ENCODE data around the gene ELAVL3. TPM values are rescaled to one million over a fixed set of nuclear protein-coding genes. Genes with fewer than 3 reads are reported as not detected.

The ELAVL3 gene
- total and polyA plus RNA-seq, 2 donors (not counting 3 experiments of a cell fraction or from before 2014, with no cell fraction given), result not detected

DNA sequence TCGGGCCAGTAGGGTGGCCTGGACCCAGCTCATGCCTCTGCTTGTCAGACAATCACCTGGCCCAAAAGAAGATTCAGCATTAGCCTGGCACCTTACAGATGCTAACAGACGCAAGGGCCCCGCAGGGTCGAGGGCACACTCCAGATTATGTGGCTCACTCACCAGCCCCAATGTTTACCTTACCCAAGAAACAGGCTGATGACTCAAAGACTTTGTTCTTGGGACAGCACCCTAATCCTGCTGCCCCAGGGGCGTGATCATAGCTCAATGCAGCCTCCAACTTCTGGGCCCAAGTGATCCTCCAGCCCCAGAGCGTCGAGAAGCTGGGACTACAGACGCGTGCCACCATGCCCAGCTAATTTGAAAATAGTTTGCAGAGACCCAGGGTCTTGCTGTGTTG is 38.3 kb upstream of the ELAVL3 start:
- no peak overlapping the region for H3K9ac ChIP-seq (replicated peaks; ENCODE audit: extremely low read depth, insufficient read depth, low read length)
- FAIRE-seq (no peak), DNase-seq (ENCODE audit: low read depth, low spot score) (no peak)
- H3K9me3 ChIP-seq (replicated peaks; ENCODE audit: control insufficient read depth, insufficient read depth, low read length), result no peaks in the 10 kb centered on the region
- H4K20me1 ChIP-seq (replicated peaks; ENCODE audit: control insufficient read depth, extremely low read depth, insufficient read depth, low read length), result no peaks in the 10 kb centered on the region
- no peaks in the 10 kb centered on the region for H3K79me2 ChIP-seq (ENCODE audit: control insufficient read depth, insufficient read depth, low read length)
- H3K4me2 ChIP-seq (ENCODE audit: insufficient read depth, low read length), result no peak overlapping the region
- BruUV-seq (replicated peaks), result no TSS peak
- H3K27ac ChIP-seq (ENCODE audit: insufficient read depth, low read depth, low read length), result no peak overlapping the region
- H3K4me1 ChIP-seq (ENCODE audit: control insufficient read depth, extremely low read depth, insufficient read depth, low read length), result no peaks in the 10 kb centered on the region
- H3K27me3 ChIP-seq (ENCODE audit: control insufficient read depth in 2 of 2, insufficient read depth in 2 of 2, low read length in 2 of 2), result no peaks in the 10 kb centered on the region
- TF ChIP-seq POLR2AphosphoS5 (IDR thresholded peaks at IDR 0.05; ENCODE audit: insufficient read depth, low read depth, low read length) (no peak), EZH2 (IDR thresholded peaks at IDR 0.05; ENCODE audit: borderline replicate concordance, low read depth, low read length, severe bottlenecking) (no peak), FOS (IDR thresholded peaks at IDR 0.05; ENCODE audit: borderline replicate concordance, insufficient read depth, low read length) (no peak), GATA2 (IDR thresholded peaks at IDR 0.05; ENCODE audit: insufficient read depth, insufficient read length, low read depth, low read length) (no peak), CTCF (IDR thresholded peaks at IDR 0.05; ENCODE audit: extremely low read depth in 1 of 2, insufficient read depth in 1 of 2, low read depth in 1 of 2, low read length in 2 of 2) (no peak), JUN (IDR thresholded peaks at IDR 0.05; ENCODE audit: borderline replicate concordance, insufficient read depth, insufficient read length, low read depth) (no peak), MYC (IDR thresholded peaks at IDR 0.05; ENCODE audit: low read depth, low read length) (no peak), POLR2A (IDR thresholded peaks at IDR 0.05; ENCODE audit: low read depth, low read length) (no peak)
- TF ChIP-seq, protein P1, sequence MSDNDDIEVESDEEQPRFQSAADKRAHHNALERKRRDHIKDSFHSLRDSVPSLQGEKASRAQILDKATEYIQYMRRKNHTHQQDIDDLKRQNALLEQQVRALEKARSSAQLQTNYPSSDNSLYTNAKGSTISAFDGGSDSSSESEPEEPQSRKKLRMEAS (IDR thresholded peaks at IDR 0.05; ENCODE audit: insufficient read depth, insufficient read length), result no peak
- no peak overlapping the region for H3K4me3 ChIP-seq (replicated peaks in 1 of 3; ENCODE audit: insufficient read depth in 1 of 3, low read depth in 1 of 3, low read length in 3 of 3)
- CTCF ChIA-PET, result no interaction called here
- no peaks in the 10 kb centered on the region for H3K36me3 ChIP-seq (ENCODE audit: control insufficient read depth in 2 of 2, extremely low read depth in 1 of 2, insufficient read depth in 2 of 2, low read length in 2 of 2)
- no peak overlapping the region for H2AFZ ChIP-seq (ENCODE audit: low read depth, low read length)
- intact Hi-C loops (cut with micrococcal nuclease) (no loop called here), dilution Hi-C loops (cut with MboI; ENCODE audit: extremely low pct_ligation_motif_present, low sequenced_read_pairs) (no loop called here)
- no peaks in the 10 kb centered on the region for H3K9me1 ChIP-seq (replicated peaks; ENCODE audit: control insufficient read depth, extremely low read depth, insufficient read depth, low read length)
- POLR2A ChIA-PET, result no interaction called here

Data from endothelial cell of umbilical vein (primary cell).